ENCODE results near the gene IL1RAPL2. TPM values are rescaled to one million over a fixed set of nuclear protein-coding genes. Genes with fewer than 3 reads are reported as not detected.

The IL1RAPL2 gene
- total RNA-seq, 1 experiment from 2014 or later: 1.6 TPM

- Histone ChIP-seq H3K79me2 (ENCODE audit: low read depth) (no peaks in the 10 kb centered on the region), H3K27ac (no peak overlapping the region), H3F3A (ENCODE audit: insufficient read depth, low read depth) (no peaks in the 10 kb centered on the region), H3K4me1 (replicated peaks; ENCODE audit: insufficient read depth) (no peaks in the 10 kb centered on the region), H2AFZ (no peak overlapping the region), H3K36me3 (ENCODE audit: low read depth) (no peaks in the 10 kb centered on the region), H4K20me1 (ENCODE audit: insufficient read depth) (no peaks in the 10 kb centered on the region), H3K9me3 (ENCODE audit: insufficient read depth, low read depth) (no peaks in the 10 kb centered on the region), H3K4me2 (no peak overlapping the region), H3K27me3 (ENCODE audit: insufficient read depth, low read depth) (no peaks in the 10 kb centered on the region), H3K9me2 (ENCODE audit: insufficient read depth) (no peaks in the 10 kb centered on the region), H3K4me3 (no peak overlapping the region)
- POLR2A ChIA-PET (ENCODE audit: unreplicated experiment): no interaction called here
- CTCF ChIA-PET: no interaction called here
- TF ChIP-seq EZH2 (IDR thresholded peaks at IDR 0.05; ENCODE audit: low read depth) (no peak), CTCF (conservative IDR thresholded peaks at IDR 0.05) (no peak)
- BruUV-seq (replicated peaks): no TSS peak
- intact Hi-C loops (cut with micrococcal nuclease; ENCODE audit: unreplicated experiment): no loop called here
- DNase-seq: no peak
Measured at GRCh38 chrX:105006103-105006502, 440.1 kb downstream of the IL1RAPL2 start.

GRCh38 chrX:105006996-105007395, 441.0 kb downstream of the IL1RAPL2 start:
- no peaks in the 10 kb centered on the region for H3K79me2 ChIP-seq (ENCODE audit: low read depth)
- H3K9me2 ChIP-seq (ENCODE audit: insufficient read depth): no peaks in the 10 kb centered on the region
- no peaks in the 10 kb centered on the region for H3K36me3 ChIP-seq (ENCODE audit: low read depth)
- no TSS peak for BruUV-seq (replicated peaks)
- H2AFZ ChIP-seq: no peak overlapping the region
- H3K27me3 ChIP-seq (ENCODE audit: insufficient read depth, low read depth): no peaks in the 10 kb centered on the region
- H3K4me1 ChIP-seq (replicated peaks; ENCODE audit: insufficient read depth): no peaks in the 10 kb centered on the region
- no peak overlapping the region for H3K4me3 ChIP-seq
- intact Hi-C loops (cut with micrococcal nuclease; ENCODE audit: unreplicated experiment): no loop called here
- no peak overlapping the region for H3K27ac ChIP-seq
- no peak for TF ChIP-seq CTCF (conservative IDR thresholded peaks at IDR 0.05)
- TF ChIP-seq EZH2 (IDR thresholded peaks at IDR 0.05; ENCODE audit: low read depth): no peak
- H4K20me1 ChIP-seq (ENCODE audit: insufficient read depth): no peaks in the 10 kb centered on the region
- no peaks in the 10 kb centered on the region for H3F3A ChIP-seq (ENCODE audit: insufficient read depth, low read depth)
- no peak for DNase-seq
- POLR2A ChIA-PET (ENCODE audit: unreplicated experiment): no interaction called here
- H3K9me3 ChIP-seq (ENCODE audit: insufficient read depth, low read depth): no peaks in the 10 kb centered on the region
- CTCF ChIA-PET: no interaction called here
- H3K4me2 ChIP-seq: no peak overlapping the region

GRCh38 chrX:105013719-105014118, 447.7 kb downstream of the IL1RAPL2 start:
- H3K9me3 ChIP-seq (ENCODE audit: insufficient read depth, low read depth): no peaks in the 10 kb centered on the region
- H3K79me2 ChIP-seq (ENCODE audit: low read depth): no peaks in the 10 kb centered on the region
- H2AFZ ChIP-seq: no peak overlapping the region
- H4K20me1 ChIP-seq (ENCODE audit: insufficient read depth): no peaks in the 10 kb centered on the region
- BruUV-seq (replicated peaks): no TSS peak
- H3F3A ChIP-seq (ENCODE audit: insufficient read depth, low read depth): no peaks in the 10 kb centered on the region
- CTCF ChIA-PET: no interaction called here
- no peaks in the 10 kb centered on the region for H3K9me2 ChIP-seq (ENCODE audit: insufficient read depth)
- POLR2A ChIA-PET (ENCODE audit: unreplicated experiment): no interaction called here
- no peak for DNase-seq
- H3K36me3 ChIP-seq (ENCODE audit: low read depth): no peaks in the 10 kb centered on the region
- TF ChIP-seq EZH2 (IDR thresholded peaks at IDR 0.05; ENCODE audit: low read depth) (no peak), CTCF (conservative IDR thresholded peaks at IDR 0.05) (no peak)
- H3K4me3 ChIP-seq: no peak overlapping the region
- no peak overlapping the region for H3K27ac ChIP-seq
- no peaks in the 10 kb centered on the region for H3K27me3 ChIP-seq (ENCODE audit: insufficient read depth, low read depth)
- no peak overlapping the region for H3K4me2 ChIP-seq
- H3K4me1 ChIP-seq (replicated peaks; ENCODE audit: insufficient read depth): no peaks in the 10 kb centered on the region
- intact Hi-C loops (cut with micrococcal nuclease; ENCODE audit: unreplicated experiment): no loop called here

Data from PC-9 (cell line).